K562 (cell line): ENCODE measurements around the gene IDH1. TPM values are rescaled to one million over a fixed set of nuclear protein-coding genes. Genes with fewer than 3 reads are reported as not detected.

ENCODE experiments used
- ARID1B ChIP-seq: fragments of 450-650 bp; IDR thresholded peaks from 2 replicates; pipeline ENCODE4 v1.6.1; 2016; ENCODE audit warnings: antibody characterized with exemption, mild to moderate bottlenecking, inconsistent platforms
- PHF21A ChIP-seq: fragments of 450-650 bp; IDR thresholded peaks from 2 replicates; pipeline ENCODE4 v1.6.1; 2017; ENCODE audit warnings: low read depth, borderline replicate concordance
- ZNF175 ChIP-seq: fragments of 200-800 bp; sonication (Bioruptor generic); IDR thresholded peaks from 2 replicates; pipeline ENCODE4 v1.6.1; 2016; ENCODE audit warnings: low read depth, mild to moderate bottlenecking, missing genetic modification characterization, missing compliant biosample characterization
- ZNF318 ChIP-seq, 2 experiments: fragments of 450-650 bp; IDR thresholded peaks; 2 replicates each; pipeline ENCODE4 v1.6.1; 2016; ENCODE audit warnings: mild to moderate bottlenecking in 2 of 2, borderline replicate concordance in 1 of 2, low read depth in 1 of 2, moderate library complexity in 1 of 2
- ZNF695 ChIP-seq: fragments of 450-650 bp; formaldehyde crosslinking; IDR thresholded peaks from 2 replicates; pipeline ENCODE4 v1.4.0; 2020; ENCODE audit warnings: mild to moderate bottlenecking, moderate library complexity
- polyA plus RNA-seq, 8 experiments: library from polyadenylated mRNA; depleted of rRNA in 4 of 8; stranded (reverse) in 5 of 8; unstranded in 3 of 8; fragments of >200 nt; fragmentation: Nextera tagmentation in 2 of 8; fragmentation: Illumina TruSeq in 1 of 8; extraction: Ambion mirVana in 2 of 8; extraction: Trizol in 1 of 8; gene quantifications; 2 replicates each; pipeline versions ENCODE4 v1.2.1 to v1.2.3, GENCODE V29; 2011 to 2014; ENCODE audit warnings: inconsistent platforms in 1 of 8, missing spikeins in 1 of 8
- total RNA-seq, 7 experiments: library from RNA; depleted of rRNA in 6 of 7; stranded (reverse); fragments of >200 nt in 6 of 7; fragmentation: Illumina TruSeq in 2 of 7; extraction: Trizol in 2 of 7; gene quantifications; 2 replicates each; pipeline versions ENCODE4 v1.2.1 to v1.2.3, GENCODE V29; 2011 to 2021; ENCODE audit warnings: low replicate concordance in 1 of 7

The IDH1 gene
- total and polyA plus RNA-seq, 9 of the 15 experiments (the other 6 are each of a cell fraction or from before 2014, with no cell fraction given): 61.9 to 194 (median 101) TPM

GRCh38 chr2:208295834-208296233 lies 41.0 kb upstream of the IDH1 start (continued):
- TF ChIP-seq ZNF318 (IDR thresholded peaks at IDR 0.05; ENCODE audit: borderline replicate concordance in 1 of 2, low read depth in 1 of 2): no peak
- no peak for TF ChIP-seq ZNF175 (CRISPR knock-in tag)
- peak; percentile 17; the same call in 1 of the 2 replicates for TF ChIP-seq ARID1B
- TF ChIP-seq PHF21A: no peak
- TF ChIP-seq ZNF695: no peak
